Trophoblast cell (in vitro differentiated cells and primary cell): Measurements from ENCODE around the gene LGALS1.
A peak's percentile ranks its signal among the peaks of the same experiment; 100 is the strongest.

ENCODE experiments used
- DNase-seq, 2 donors: peaks; one replicate each; pipeline ENCODE4 v3.0.0-alpha.2; 2016
- H2AFZ ChIP-seq: 2 replicates; pipeline ENCODE4 v1.6.1; 2013; ENCODE audit warnings: low read length, moderate library complexity, mild to moderate bottlenecking; ENCODE audit not compliant: insufficient read depth, poor library complexity
- H2AK5ac ChIP-seq: 2 replicates; pipeline ENCODE4 v1.6.1; 2013; ENCODE audit warnings: mild to moderate bottlenecking, low read length
- H2BK120ac ChIP-seq: 2 replicates; pipeline ENCODE4 v1.6.1; 2013; ENCODE audit warnings: low read length, mild to moderate bottlenecking, moderate library complexity; ENCODE audit not compliant: insufficient read depth, poor library complexity
- H2BK12ac ChIP-seq: 2 replicates; pipeline ENCODE4 v1.6.1; 2013; ENCODE audit warnings: mild to moderate bottlenecking, low read length, moderate library complexity
- H2BK5ac ChIP-seq: 2 replicates; pipeline ENCODE4 v1.6.1; 2013; ENCODE audit warnings: low read length, low read depth, moderate library complexity, mild to moderate bottlenecking; ENCODE audit not compliant: poor library complexity
- H3K14ac ChIP-seq: 2 replicates; pipeline ENCODE4 v1.6.1; 2013; ENCODE audit warnings: mild to moderate bottlenecking, low read length
- H3K18ac ChIP-seq: 2 replicates; pipeline ENCODE4 v1.6.1; 2013; ENCODE audit warnings: mild to moderate bottlenecking, low read length
- H3K23ac ChIP-seq: 2 replicates; pipeline ENCODE4 v1.6.1; 2013; ENCODE audit warnings: low read length
- H3K27ac ChIP-seq: 2 replicates; pipeline ENCODE4 v1.5.1; 2013; ENCODE audit warnings: low read depth, mild to moderate bottlenecking, inconsistent platforms, low read length, moderate library complexity
- H3K27me3 ChIP-seq: 2 replicates; pipeline ENCODE4 v1.6.1; 2013; ENCODE audit warnings: inconsistent platforms, mild to moderate bottlenecking, low read length, moderate library complexity; ENCODE audit not compliant: insufficient read depth
- H3K36me3 ChIP-seq, 2 experiments: 1 replicate in 1 of 2; 2 replicates in 1 of 2; pipeline ENCODE4 v1.6.1; 2013; ENCODE audit warnings: low read length in 2 of 2, mild to moderate bottlenecking in 2 of 2, moderate library complexity in 1 of 2; ENCODE audit not compliant: insufficient read depth in 2 of 2, control insufficient read depth in 1 of 2
- H3K4ac ChIP-seq: 2 replicates; pipeline ENCODE4 v1.6.1; 2013; ENCODE audit warnings: low read depth, mild to moderate bottlenecking, low read length, moderate library complexity
- H3K4me1 ChIP-seq, 2 experiments: 1 replicate in 1 of 2; 2 replicates in 1 of 2; pipeline ENCODE4 v1.6.1; 2013; ENCODE audit warnings: low read length in 2 of 2, mild to moderate bottlenecking in 2 of 2, moderate library complexity in 1 of 2; ENCODE audit not compliant: insufficient read depth in 2 of 2, control insufficient read depth in 1 of 2
- H3K4me2 ChIP-seq: 2 replicates; pipeline ENCODE4 v1.6.1; 2013; ENCODE audit warnings: inconsistent platforms, mild to moderate bottlenecking, low read length, moderate library complexity
- H3K4me3 ChIP-seq: 2 replicates; pipeline ENCODE4 v1.5.1; 2013; ENCODE audit warnings: mild to moderate bottlenecking, low read depth, low read length, inconsistent platforms
- H3K79me1 ChIP-seq: one replicate; pipeline ENCODE4 v1.6.1; 2013; ENCODE audit warnings: low read length
- H3K79me2 ChIP-seq: 2 replicates; pipeline ENCODE4 v1.6.1; 2013; ENCODE audit warnings: low read length, mild to moderate bottlenecking; ENCODE audit not compliant: control insufficient read depth, insufficient read depth, poor library complexity
- H3K9ac ChIP-seq: 2 replicates; pipeline ENCODE4 v1.6.1; 2013; ENCODE audit warnings: mild to moderate bottlenecking, low read length
- H3K9me3 ChIP-seq: 2 replicates; pipeline ENCODE4 v1.6.1; 2013; ENCODE audit warnings: low read depth, mild to moderate bottlenecking, control low read depth, inconsistent platforms, low read length; ENCODE audit not compliant: insufficient read depth
- H4K12ac ChIP-seq: 2 replicates; pipeline ENCODE4 v1.6.1; 2013; ENCODE audit warnings: low read depth, mild to moderate bottlenecking, low read length, moderate library complexity
- H4K8ac ChIP-seq: 2 replicates; pipeline ENCODE4 v1.6.1; 2013; ENCODE audit warnings: low read depth, mild to moderate bottlenecking, low read length, moderate library complexity
- H4K91ac ChIP-seq: one replicate; pipeline ENCODE4 v1.6.1; 2013; ENCODE audit warnings: low read depth, mild to moderate bottlenecking, low read length, moderate library complexity
- WGBS: extraction: QIAGEN DNeasy Blood & Tissue Kit; methylation state at CpG from one replicate; pipeline ENCODE4 v1.1.7; 2013; ENCODE audit warnings: missing lambda C conversion rate; ENCODE audit not compliant: insufficient read length, insufficient coverage; ENCODE audit errors: extremely low coverage; 5-methylcytosine and 5-hydroxymethylcytosine counted together

The LGALS1 gene

DNA sequence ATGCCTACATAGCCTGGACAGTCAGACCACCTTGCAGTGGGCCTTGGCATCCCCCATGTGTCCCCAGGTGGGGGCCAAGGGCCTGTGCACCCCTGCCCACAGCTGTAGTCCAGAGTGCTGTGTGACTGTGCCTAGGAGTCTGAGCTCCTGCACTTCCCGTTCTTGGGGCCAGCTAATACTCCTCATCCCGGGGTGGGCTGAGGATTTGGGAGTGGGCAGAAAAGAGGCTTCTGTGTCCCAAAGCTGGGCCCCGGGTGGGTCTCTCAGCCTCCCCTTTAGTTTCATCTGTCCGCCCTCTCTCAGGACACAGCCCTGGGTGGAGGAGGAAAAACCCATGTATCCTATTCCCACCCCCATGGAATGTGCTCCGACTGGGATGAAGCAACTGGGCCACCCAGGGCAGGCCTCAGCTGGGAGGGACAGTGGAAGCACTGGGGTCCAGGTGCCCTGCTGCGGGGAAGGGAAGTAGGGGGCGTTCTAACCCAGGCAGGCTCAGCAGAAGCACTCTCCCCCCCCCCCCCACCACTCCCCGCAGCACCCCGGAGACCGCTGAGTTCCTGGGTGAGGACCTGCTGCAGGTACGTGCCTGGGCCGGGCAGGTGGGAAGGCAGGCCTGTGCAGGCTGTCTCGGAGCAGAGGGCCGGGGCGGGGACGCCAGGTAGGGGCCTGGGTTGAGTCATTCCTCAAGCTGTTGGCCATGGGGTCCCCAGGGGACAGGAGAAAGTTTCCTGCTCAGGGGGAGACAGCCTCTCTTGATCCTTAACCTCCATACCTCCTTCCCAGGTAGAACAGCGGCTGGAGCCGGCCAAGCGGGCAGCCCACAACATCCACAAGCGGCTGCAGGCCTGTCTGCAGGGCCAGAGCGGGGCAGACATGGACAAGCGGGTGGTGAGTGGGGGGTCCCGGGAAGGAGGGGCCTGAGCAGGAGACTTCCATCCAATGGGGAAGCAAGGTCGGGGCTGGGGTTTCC is 34.6 kb upstream of the LGALS1 start:
- Histone ChIP-seq H4K8ac (peak overlapping the region; percentile 23), H2BK12ac (peak overlapping the region; percentile 93), H3K18ac (peak overlapping the region; percentile 90), H3K4me1 (peaks cover 22 to 25% of the 10 kb centered on the region in 2 experiments), H3K79me1 (peaks cover 19% of the 10 kb centered on the region), H3K4me3 (no peak overlapping the region), H3K79me2 (peaks cover 9% of the 10 kb centered on the region), H2BK5ac (peak overlapping the region; percentile 86), H2AFZ (no peak overlapping the region), H4K91ac (peak overlapping the region; percentile 95), H3K9me3 (peaks cover 3% of the 10 kb centered on the region), H3K9ac (no peak overlapping the region), H4K12ac (peak overlapping the region; percentile 10), H3K27me3 (no peaks in the 10 kb centered on the region), H3K36me3 (peaks cover 38 to 43% of the 10 kb centered on the region in 2 experiments), H3K27ac (peak overlapping the region; percentile 72), H2AK5ac (peak overlapping the region; percentile 92), H3K23ac (peak overlapping the region; percentile 11), H2BK120ac (peak overlapping the region; percentile 79), H3K14ac (peak overlapping the region; percentile 47), H3K4me2 (peak overlapping the region; percentile 60), H3K4ac (peak overlapping the region; percentile 73)
- no CpG with 5 or more reads among the region's 24 CpGs for WGBS
- DNase-seq, result peak in 1 of 2 donors; percentile 58

DNA sequence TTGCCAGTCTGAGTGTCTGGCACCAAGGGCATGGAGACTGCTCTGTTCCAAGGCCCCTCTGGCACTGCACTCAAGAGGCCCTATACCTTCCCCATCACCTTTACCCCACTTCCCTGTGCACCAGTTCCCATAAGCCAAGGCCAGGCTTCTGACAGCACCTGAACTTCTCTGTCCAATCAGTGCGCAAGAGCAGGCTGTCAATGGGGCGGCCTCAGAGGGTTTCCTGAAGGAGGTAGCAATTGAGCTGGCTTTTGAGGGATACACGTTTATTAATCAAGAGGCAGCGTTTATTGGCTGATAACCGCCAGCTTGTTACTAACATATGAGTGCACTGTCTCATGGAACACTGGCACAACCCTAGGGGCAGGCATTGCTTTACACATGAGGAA is 33.9 kb upstream of the LGALS1 start:
- Histone ChIP-seq H3K79me2 (peaks cover 9% of the 10 kb centered on the region), H3K14ac (peak overlapping the region; percentile 19), H3K9me3 (peaks cover 3% of the 10 kb centered on the region), H2BK5ac (peak overlapping the region; percentile 66), H3K27me3 (no peaks in the 10 kb centered on the region), H2AFZ (no peak overlapping the region), H3K23ac (no peak overlapping the region), H4K91ac (peak overlapping the region; percentile 95), H3K79me1 (peaks cover 19% of the 10 kb centered on the region), H3K4me3 (no peak overlapping the region), H2AK5ac (no peak overlapping the region), H4K12ac (no peak overlapping the region), H3K4me2 (peak overlapping the region; percentile 60), H3K9ac (no peak overlapping the region), H2BK12ac (no peak overlapping the region), H3K4ac (peak overlapping the region; percentile 39), H2BK120ac (no peak overlapping the region), H3K4me1 (peaks cover 19 to 25% of the 10 kb centered on the region in 2 experiments), H3K27ac (peak overlapping the region; percentile 72), H4K8ac (no peak overlapping the region), H3K18ac (peak overlapping the region; percentile 39), H3K36me3 (peaks cover 41 to 45% of the 10 kb centered on the region in 2 experiments)
- no peak for DNase-seq
- WGBS, result no CpG with 5 or more reads among the region's 5 CpGs

DNA sequence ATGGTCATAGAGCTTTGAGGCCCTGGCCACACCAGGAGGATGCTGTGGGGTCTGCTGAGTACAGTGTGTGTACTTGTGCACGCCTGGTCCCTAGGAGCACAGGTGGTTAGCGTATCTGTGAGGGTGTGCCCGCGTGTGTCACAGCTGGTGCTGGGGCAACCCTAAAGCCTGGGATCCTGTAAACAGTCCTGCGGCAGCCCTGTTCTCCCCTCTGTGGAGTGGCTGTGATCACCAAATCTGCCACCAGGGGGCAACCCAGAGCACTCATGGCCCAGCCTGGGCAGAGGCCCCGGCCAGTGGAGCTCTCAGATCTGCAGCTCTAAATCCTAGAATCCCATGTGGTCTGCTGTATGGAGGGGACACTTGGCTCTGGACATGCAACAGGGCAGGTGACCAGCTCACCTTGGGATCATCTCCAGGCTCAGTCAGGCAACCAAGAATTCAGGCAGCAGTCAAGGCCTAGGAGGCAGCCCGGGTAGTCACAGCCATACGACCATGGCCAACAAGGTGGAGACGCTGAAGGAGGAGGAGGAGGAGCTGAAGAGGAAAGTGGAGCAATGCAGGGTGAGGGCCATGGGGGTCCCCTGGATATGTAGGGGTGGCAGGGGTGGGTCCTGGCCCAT is 32.1 kb upstream of the LGALS1 start:
- peaks cover 56 to 60% of the 10 kb centered on the region in 2 experiments for H3K36me3 ChIP-seq
- no peak overlapping the region for H4K12ac ChIP-seq
- peak overlapping the region; percentile 7 for H3K18ac ChIP-seq
- no peak overlapping the region for H3K4me3 ChIP-seq
- H2AK5ac ChIP-seq, result no peak overlapping the region
- no peak overlapping the region for H3K23ac ChIP-seq
- H2AFZ ChIP-seq, result no peak overlapping the region
- H3K14ac ChIP-seq, result no peak overlapping the region
- no peak overlapping the region for H4K91ac ChIP-seq
- peaks cover 19 to 23% of the 10 kb centered on the region in 2 experiments for H3K4me1 ChIP-seq
- H3K4me2 ChIP-seq, result no peak overlapping the region
- no peak overlapping the region for H2BK120ac ChIP-seq
- H3K79me2 ChIP-seq, result peaks cover 9% of the 10 kb centered on the region
- no peak overlapping the region for H3K9ac ChIP-seq
- H3K27me3 ChIP-seq, result no peaks in the 10 kb centered on the region
- no CpG with 5 or more reads among the region's 9 CpGs for WGBS
- no peak overlapping the region for H3K4ac ChIP-seq
- no peak overlapping the region for H4K8ac ChIP-seq
- H3K27ac ChIP-seq, result no peak overlapping the region
- H3K79me1 ChIP-seq, result peaks cover 19% of the 10 kb centered on the region
- H2BK12ac ChIP-seq, result no peak overlapping the region
- peaks cover 3% of the 10 kb centered on the region for H3K9me3 ChIP-seq
- no peak overlapping the region for H2BK5ac ChIP-seq
- DNase-seq, result peak; percentile 72 to 91

DNA sequence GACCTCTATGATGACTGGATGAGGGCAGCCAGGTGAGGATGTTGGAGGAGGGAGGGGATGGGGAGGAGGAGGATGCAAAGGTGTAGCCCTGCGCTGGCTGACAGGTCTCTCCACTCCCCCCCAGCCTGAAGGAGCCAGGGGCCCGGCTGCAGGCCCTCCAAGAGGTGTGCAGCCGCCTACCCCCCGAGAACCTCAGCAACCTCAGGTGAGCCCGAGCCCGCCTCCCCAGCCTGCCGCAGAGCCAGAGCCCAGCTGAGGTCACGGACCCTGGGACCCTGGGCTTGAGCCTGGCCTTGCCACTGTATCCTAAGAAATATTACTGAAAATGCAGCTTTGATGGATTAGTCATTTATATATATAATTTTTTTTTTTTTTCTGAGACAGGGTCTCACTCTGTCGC is 28.1 kb upstream of the LGALS1 start:
- H4K12ac ChIP-seq, result no peak overlapping the region
- H4K8ac ChIP-seq, result no peak overlapping the region
- no peaks in the 10 kb centered on the region for H3K79me1 ChIP-seq
- H2AK5ac ChIP-seq, result no peak overlapping the region
- WGBS, result no CpG with 5 or more reads among the region's 9 CpGs
- no peak overlapping the region for H3K18ac ChIP-seq
- H3K36me3 ChIP-seq, result peaks cover 80 to 81% of the 10 kb centered on the region in 2 experiments
- no peaks in the 10 kb centered on the region for H3K79me2 ChIP-seq
- H4K91ac ChIP-seq, result no peak overlapping the region
- H2BK120ac ChIP-seq, result no peak overlapping the region
- no peak for DNase-seq
- no peak overlapping the region for H2BK5ac ChIP-seq
- H3K4me2 ChIP-seq, result no peak overlapping the region
- H3K4ac ChIP-seq, result no peak overlapping the region
- no peak overlapping the region for H2AFZ ChIP-seq
- peaks cover 4% of the 10 kb centered on the region for H3K9me3 ChIP-seq
- no peak overlapping the region for H3K27ac ChIP-seq
- H3K23ac ChIP-seq, result no peak overlapping the region
- H3K4me1 ChIP-seq, result no peaks in the 10 kb centered on the region
- no peak overlapping the region for H2BK12ac ChIP-seq
- H3K14ac ChIP-seq, result no peak overlapping the region
- no peak overlapping the region for H3K4me3 ChIP-seq
- H3K27me3 ChIP-seq, result no peaks in the 10 kb centered on the region
- H3K9ac ChIP-seq, result no peak overlapping the region
